Left cardiac atrium (tissue), 4 donors: ENCODE results near the gene CHD3. TPM values are rescaled to one million over a fixed set of nuclear protein-coding genes. Genes with fewer than 3 reads are reported as not detected.
"Not testable (repeated sequence)": the region's sequence is repeated elsewhere in the genome, so short reads cannot be mapped to it uniquely, and the experiment has no call there.

Experiments
- ATAC-seq, 2 donors: fragments of 200-7000 bp; cut with Tn5 transposase; one replicate each; pipeline ENCODE4 v1.9.1; 2020; ENCODE audit warnings: mild to moderate bottlenecking in 2 of 2, moderate library complexity in 2 of 2
- DNase-seq: peaks from one replicate; pipeline ENCODE4 v3.0.0-alpha.2; 2020
- intact Hi-C, 2 donors: fragments of 100-400 bp; cut with DNase I; formaldehyde crosslinking; loops; one replicate each; pipeline versions ENCODE4 v1.14.1 to v1.15.1; 2022 to 2023
- total RNA-seq, 2 donors: library from RNA; stranded (reverse); fragmentation: NEBNext Ultra II Directional; extraction: Animal tissue kit (Norgen Biotek cat#: 25700); gene quantifications; one replicate each; pipeline ENCODE4 v1.2.1, GENCODE V29; 2021
- donor health status: DM: no; HTN: yes; CAD: no.
- donor health status: DM: no; HTN: yes; CAD: no; lungs with severe emphysema.
- donor health status: DM: yes; HTN: yes; CAD: no.
- donor health status: Dilated cardiomyopathy.

CHD3 gene
- total RNA-seq, 2 donors from 2014 or later = 24.9 to 32.9 TPM

- DNase-seq (no peak), ATAC-seq (no peak)
- intact Hi-C loops = no loop called here
Observed at GRCh38 chr17:7946441-7946840, 57.9 kb downstream of the CHD3 start.

- DNase-seq (no peak), ATAC-seq (no peak)
- intact Hi-C loops = no loop called here
Observed at GRCh38 chr17:7947651-7948050, 59.1 kb downstream of the CHD3 start.

GRCh38 chr17:7950578-7950977, 62.0 kb downstream of the CHD3 start:
- DNase-seq = no peak
- intact Hi-C loops = no loop called here
- ATAC-seq = no peak

- intact Hi-C loops = no loop called here
- no peak for ATAC-seq
- no peak for DNase-seq
Observed at GRCh38 chr17:7951143-7951792, 62.7 kb downstream of the CHD3 start.

- ATAC-seq, intact Hi-C loops, DNase-seq: not testable (repeated sequence)
Observed at GRCh38 chr17:7953266-7953665, 64.7 kb downstream of the CHD3 start.

GRCh38 chr17:7955414-7956227, 67.0 kb downstream of the CHD3 start:
- DNase-seq (no peak), ATAC-seq (peak; percentile 74 to 77)
- intact Hi-C loops = no loop called here

- intact Hi-C loops = no loop called here
- ATAC-seq (peak; percentile 89 to 94), DNase-seq (peak; percentile 70)
Observed at GRCh38 chr17:7956228-7956965, 67.8 kb downstream of the CHD3 start.

GRCh38 chr17:7959503-7960253, 71.1 kb downstream of the CHD3 start:
- DNase-seq = no peak
- intact Hi-C loops = no loop called here
- ATAC-seq = no peak

GRCh38 chr17:7961421-7961820, 72.8 kb downstream of the CHD3 start:
- no peak for DNase-seq
- intact Hi-C loops = no loop called here
- ATAC-seq = no peak

Other genes with a start within 250 kb of the CHD3 start
- gene ATP1B2, start 237.9 kb upstream of the CHD3 start, total RNA-seq = 1 to 10 TPM; 1.8 to 3.7 TPM
- 10 to 100 TPM; 18.5 to 23.7 TPM for gene TP53, start 201.3 kb upstream of the CHD3 start, total RNA-seq
- gene WRAP53, start 200.3 kb upstream of the CHD3 start, total RNA-seq = 1 to 10 TPM; 3.7 to 6.0 TPM
- gene EFNB3, start 183.6 kb upstream of the CHD3 start, total RNA-seq = 1 to 10 TPM; 1.1 to 1.4 TPM
- gene DNAH2, start 171.0 kb upstream of the CHD3 start, total RNA-seq = under 1 TPM; 0.05 to 0.24 TPM
- gene KDM6B, start 54.6 kb upstream of the CHD3 start, total RNA-seq = 10 to 100 TPM; 24.2 to 31.7 TPM
- 10 to 100 TPM; 32.5 to 33.6 TPM for gene TMEM88, start 33.7 kb upstream of the CHD3 start, total RNA-seq
- 10 to 100 TPM; 66.9 to 83.1 TPM for gene NAA38, start 31.2 kb upstream of the CHD3 start, total RNA-seq
- 10 to 100 TPM; 15.6 to 17.1 TPM for gene CYB5D1, start 30.8 kb upstream of the CHD3 start, total RNA-seq
- 1 to 10 TPM; 1.1 to 1.3 TPM for gene RNF227, start 27.5 kb downstream of the CHD3 start, total RNA-seq
- under 1 TPM; 0.71 to 0.97 TPM for gene KCNAB3, start 41.1 kb downstream of the CHD3 start, total RNA-seq
- 100 to 1,000 TPM in 1 of 2 donors, 10 to 100 TPM in 1; 79.6 to 107 TPM for gene TRAPPC1, start 43.2 kb downstream of the CHD3 start, total RNA-seq
- gene CNTROB, start 43.4 kb downstream of the CHD3 start, total RNA-seq = 10 to 100 TPM; 13.6 to 14.8 TPM
- gene GUCY2D, start 113.8 kb downstream of the CHD3 start, total RNA-seq = under 1 TPM; 0.10 to 0.38 TPM
- gene ALOX15B, start 150.3 kb downstream of the CHD3 start, total RNA-seq = under 1 TPM in 1 of 2 donors, not detected in 1; 0.39 TPM
- gene ALOX12B, start 198.9 kb downstream of the CHD3 start, total RNA-seq = not detected
- not detected for gene ALOXE3, start 229.7 kb downstream of the CHD3 start, total RNA-seq
- under 1 TPM; 0.38 to 0.47 TPM for gene HES7, start 235.3 kb downstream of the CHD3 start, total RNA-seq